Measurements from ENCODE around the gene HRH3. TPM values are rescaled to one million over a fixed set of nuclear protein-coding genes. Genes with fewer than 3 reads are reported as not detected.

The HRH3 gene
- total RNA-seq, 1 donor from 2014 or later: not detected

- no peak for DNase-seq (ENCODE audit: extremely low spot score, unreplicated experiment)
- H3K4me3 Mint-ChIP-seq (ENCODE audit: unreplicated experiment): no peak overlapping the region
- TF ChIP-seq CTCF (IDR thresholded peaks at IDR 0.05): no peak
- H3K27me3 Mint-ChIP-seq (ENCODE audit: unreplicated experiment): no peaks in the 10 kb centered on the region
- peaks cover 17% of the 10 kb centered on the region for H3K36me3 Mint-ChIP-seq (ENCODE audit: unreplicated experiment)
- no peaks in the 10 kb centered on the region for H3K9me3 Mint-ChIP-seq (ENCODE audit: unreplicated experiment)
- no peak overlapping the region for H3K27ac Mint-ChIP-seq (ENCODE audit: unreplicated experiment)
- H3K4me1 Mint-ChIP-seq (ENCODE audit: unreplicated experiment): peaks cover 13% of the 10 kb centered on the region
Observed at GRCh38 chr20:62190639-62191411, 29.3 kb downstream of the HRH3 start.

GRCh38 chr20:62186887-62187866 is 32.9 kb downstream of the HRH3 start:
- Mint-ChIP-seq H3K27ac (ENCODE audit: unreplicated experiment) (peak overlapping the region; percentile 33), H3K9me3 (ENCODE audit: unreplicated experiment) (no peaks in the 10 kb centered on the region), H3K4me3 (ENCODE audit: unreplicated experiment) (no peak overlapping the region), H3K27me3 (ENCODE audit: unreplicated experiment) (no peaks in the 10 kb centered on the region), H3K36me3 (ENCODE audit: unreplicated experiment) (peaks cover 7% of the 10 kb centered on the region), H3K4me1 (ENCODE audit: unreplicated experiment) (peaks cover 28% of the 10 kb centered on the region)
- no peak for DNase-seq (ENCODE audit: extremely low spot score, unreplicated experiment)
- no peak for TF ChIP-seq CTCF (IDR thresholded peaks at IDR 0.05)

- no peak overlapping the region for H3K4me3 Mint-ChIP-seq (ENCODE audit: unreplicated experiment)
- no peaks in the 10 kb centered on the region for H3K9me3 Mint-ChIP-seq (ENCODE audit: unreplicated experiment)
- H3K27me3 Mint-ChIP-seq (ENCODE audit: unreplicated experiment): no peaks in the 10 kb centered on the region
- H3K36me3 Mint-ChIP-seq (ENCODE audit: unreplicated experiment): peaks cover 5% of the 10 kb centered on the region
- H3K27ac Mint-ChIP-seq (ENCODE audit: unreplicated experiment): no peak overlapping the region
- no peak for TF ChIP-seq CTCF (IDR thresholded peaks at IDR 0.05)
- DNase-seq (ENCODE audit: extremely low spot score, unreplicated experiment): no peak
- H3K4me1 Mint-ChIP-seq (ENCODE audit: unreplicated experiment): peaks cover 34% of the 10 kb centered on the region
Observed at GRCh38 chr20:62186096-62186426, 34.0 kb downstream of the HRH3 start.

GRCh38 chr20:62183426-62184142 is 36.5 kb downstream of the HRH3 start:
- no peak for DNase-seq (ENCODE audit: extremely low spot score, unreplicated experiment)
- H3K9me3 Mint-ChIP-seq (ENCODE audit: unreplicated experiment): no peaks in the 10 kb centered on the region
- no peaks in the 10 kb centered on the region for H3K27me3 Mint-ChIP-seq (ENCODE audit: unreplicated experiment)
- no peak for TF ChIP-seq CTCF (IDR thresholded peaks at IDR 0.05)
- peaks cover 34% of the 10 kb centered on the region for H3K4me1 Mint-ChIP-seq (ENCODE audit: unreplicated experiment)
- H3K36me3 Mint-ChIP-seq (ENCODE audit: unreplicated experiment): peaks cover 4% of the 10 kb centered on the region
- peak overlapping the region; percentile 86 for H3K27ac Mint-ChIP-seq (ENCODE audit: unreplicated experiment)
- H3K4me3 Mint-ChIP-seq (ENCODE audit: unreplicated experiment): peak overlapping the region; percentile 85
